HG03457 (cell line): ENCODE results near the gene PHF12.

ENCODE experiments used
- ATAC-seq: cut with Tn5 transposase; IDR thresholded peaks from one replicate; pipeline ENCODE4 v1.9.1; 2021; ENCODE audit warnings: moderate number of reproducible peaks; ENCODE audit not compliant: unreplicated experiment

Gene PHF12

DNA sequence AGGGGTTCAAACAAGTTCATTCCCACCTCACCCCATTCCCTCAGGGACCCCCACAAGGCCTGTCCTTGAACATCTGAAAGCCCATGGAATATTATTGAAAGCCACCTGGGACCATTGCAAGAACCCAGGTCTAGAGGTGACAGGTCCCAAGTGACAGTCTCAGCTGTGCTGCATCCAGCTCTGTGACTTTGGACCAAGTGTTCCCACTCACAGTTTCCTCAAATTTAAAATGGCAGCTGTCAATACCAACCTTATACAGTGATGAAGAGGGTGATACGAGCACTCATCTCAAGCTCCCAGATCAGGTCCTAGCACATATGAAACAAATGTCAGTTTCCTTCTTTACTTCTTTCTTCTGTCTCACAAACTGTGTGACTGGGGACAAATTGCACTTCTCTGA lies 87.4 kb downstream of the PHF12 start:
- ATAC-seq: no peak

GRCh38 chr17:28862561-28862960 lies 88.8 kb downstream of the PHF12 start:
- ATAC-seq: no peak

- no peak for ATAC-seq
Measured at GRCh38 chr17:28861393-28862203, 89.7 kb downstream of the PHF12 start.

GRCh38 chr17:28860363-28860808 lies 90.9 kb downstream of the PHF12 start:
- no peak for ATAC-seq

DNA sequence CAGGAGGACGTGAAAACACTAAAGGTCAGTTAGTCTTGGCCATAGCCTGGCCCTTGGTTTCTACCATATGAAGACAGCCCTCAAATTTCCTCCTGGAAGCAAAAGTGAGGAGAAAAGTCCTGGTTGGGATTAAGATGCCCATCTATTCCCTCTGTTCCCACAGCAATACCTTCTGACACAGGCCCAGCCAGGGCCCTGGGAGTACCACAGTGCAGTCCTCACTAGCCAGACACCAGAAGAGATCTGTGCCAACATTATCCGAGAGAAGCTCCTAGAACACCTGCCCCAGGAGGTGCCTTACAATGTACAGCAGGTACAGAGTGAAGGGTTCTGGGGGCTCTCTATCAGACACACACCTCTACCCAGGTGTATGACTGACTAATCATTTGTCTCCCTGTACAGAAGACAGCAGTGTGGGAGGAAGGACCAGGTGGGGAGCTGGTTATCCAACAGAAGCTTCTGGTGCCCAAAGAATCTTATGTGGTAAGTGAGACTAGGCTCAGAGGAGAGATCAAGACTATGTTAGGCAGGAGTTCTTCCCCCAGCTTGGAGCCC lies 92.4 kb downstream of the PHF12 start:
- ATAC-seq: no peak

- ATAC-seq: no peak
Measured at GRCh38 chr17:28857905-28858800, 93.2 kb downstream of the PHF12 start.

DNA sequence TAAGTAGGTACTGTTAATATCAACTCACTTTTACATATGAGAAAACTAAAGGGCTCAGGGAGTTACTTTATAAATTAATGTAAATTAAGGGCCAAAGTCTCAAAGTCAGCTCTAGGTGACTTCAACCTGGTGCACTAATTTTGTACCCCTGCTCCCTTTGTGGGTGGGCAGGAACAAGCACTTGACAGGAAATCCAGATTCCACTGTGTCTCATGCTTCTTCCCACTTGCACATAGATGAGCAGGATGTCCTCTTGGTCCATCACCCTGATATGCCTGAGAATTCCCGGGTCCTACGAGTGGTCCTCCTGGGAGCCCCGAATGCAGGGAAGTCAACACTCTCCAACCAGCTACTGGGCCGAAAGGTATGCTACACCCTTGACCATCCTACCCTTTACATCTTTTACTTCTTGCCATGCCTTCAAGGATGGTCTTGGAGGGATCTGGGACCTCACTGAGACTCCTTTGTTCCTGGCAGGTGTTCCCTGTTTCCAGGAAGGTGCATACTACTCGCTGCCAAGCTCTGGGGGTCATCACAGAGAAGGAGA lies 95.2 kb downstream of the PHF12 start:
- ATAC-seq: no peak

DNA sequence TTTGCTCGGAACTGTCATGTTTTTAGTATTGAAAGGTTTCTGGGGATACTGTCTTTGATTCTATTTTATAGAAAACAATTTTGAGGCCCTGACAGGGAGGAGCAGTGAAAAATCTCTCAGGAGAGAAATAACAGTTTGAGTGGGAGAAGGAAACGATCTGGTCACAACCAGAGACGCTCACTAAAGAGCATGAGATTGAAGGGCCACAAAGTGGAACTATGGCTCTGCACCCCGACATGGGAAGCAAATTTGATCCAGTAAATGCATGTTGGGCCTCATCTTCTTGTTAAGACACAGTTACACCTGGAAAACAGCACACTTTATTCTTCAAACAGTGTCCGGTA lies 96.0 kb downstream of the PHF12 start:
- no peak for ATAC-seq
